Gastroesophageal sphincter (tissue), 4 donors: Measurements from ENCODE around the gene BLTP2. TPM values are rescaled to one million over a fixed set of nuclear protein-coding genes. Genes with fewer than 3 reads are reported as not detected.

ENCODE experiments used
- ATAC-seq: fragments of 150-250 bp; one replicate; pipeline ENCODE4 v1.9.1; 2016; ENCODE audit warnings: mild to moderate bottlenecking, moderate library complexity
- H3K27ac ChIP-seq, 4 donors: fragments of 200-600 bp; sonication (generic) in 3 of 4; 1 replicate in 3 of 4; 2 replicates in 1 of 4; pipeline ENCODE4 v1.5.1; 2016 to 2019
- H3K27me3 ChIP-seq: fragments of 200-600 bp; sonication (generic); one replicate; pipeline ENCODE4 v1.5.1; 2019
- H3K36me3 ChIP-seq, 2 donors: fragments of 200-600 bp; sonication (generic); one replicate each; pipeline ENCODE4 v1.5.1; 2019; ENCODE audit warnings: control low read depth in 1 of 2
- H3K4me1 ChIP-seq, 3 donors: fragments of 200-600 bp; sonication (generic); 1 replicate in 2 of 3; 2 replicates in 1 of 3; pipeline ENCODE4 v1.5.1; 2016 to 2019; ENCODE audit warnings: control low read depth in 2 of 3
- H3K4me3 ChIP-seq, 2 donors: fragments of 200-600 bp; sonication (generic); one replicate each; pipeline ENCODE4 v1.5.1; 2019; ENCODE audit warnings: mild to moderate bottlenecking in 1 of 2, moderate library complexity in 1 of 2
- H3K9me3 ChIP-seq, 3 donors: fragments of 200-600 bp; sonication (generic); one replicate each; pipeline ENCODE4 v1.5.1; 2017 to 2019; ENCODE audit warnings: control low read depth in 2 of 3
- EP300 ChIP-seq: sonication (generic); formaldehyde crosslinking; IDR thresholded peaks from one replicate; pipeline ENCODE4 v1.6.1; 2017; ENCODE audit warnings: antibody characterized with exemption, mild to moderate bottlenecking
- POLR2A ChIP-seq, 2 donors: fragments of 450-650 bp; IDR thresholded peaks; one replicate each; pipeline ENCODE4 v1.6.1; 2017; ENCODE audit warnings: antibody characterized with exemption in 2 of 2, mild to moderate bottlenecking in 2 of 2, moderate library complexity in 1 of 2
- POLR2AphosphoS5 ChIP-seq: sonication (generic); formaldehyde crosslinking; IDR thresholded peaks from one replicate; pipeline ENCODE4 v1.6.1; 2017; ENCODE audit warnings: antibody characterized with exemption
- WGBS, 2 donors: methylation state at CpG; one replicate each; pipeline ENCODE4 v1.1.5; 2018; ENCODE audit warnings: low coverage in 1 of 2; 5-methylcytosine and 5-hydroxymethylcytosine counted together
- total RNA-seq, 4 donors: library from RNA; depleted of rRNA; stranded (reverse); fragments of >200 nt; gene quantifications; one replicate each; pipeline ENCODE4 v1.1.0, GENCODE V29; 2016
- TF ChIP-seq, protein P1 (sequence below), 4 experiments: fragments of 200-600 bp in 2 of 4; fragments of 450-650 bp in 2 of 4; sonication (generic) in 1 of 4; IDR thresholded peaks; one replicate each; pipeline ENCODE4 v1.5.1; 2017 to 2019; ENCODE audit warnings: antibody characterized with exemption in 4 of 4, mild to moderate bottlenecking in 2 of 4, moderate library complexity in 2 of 4

The BLTP2 gene
- total RNA-seq, 4 donors from 2014 or later = 97.5 to 116 (median 106) TPM

DNA sequence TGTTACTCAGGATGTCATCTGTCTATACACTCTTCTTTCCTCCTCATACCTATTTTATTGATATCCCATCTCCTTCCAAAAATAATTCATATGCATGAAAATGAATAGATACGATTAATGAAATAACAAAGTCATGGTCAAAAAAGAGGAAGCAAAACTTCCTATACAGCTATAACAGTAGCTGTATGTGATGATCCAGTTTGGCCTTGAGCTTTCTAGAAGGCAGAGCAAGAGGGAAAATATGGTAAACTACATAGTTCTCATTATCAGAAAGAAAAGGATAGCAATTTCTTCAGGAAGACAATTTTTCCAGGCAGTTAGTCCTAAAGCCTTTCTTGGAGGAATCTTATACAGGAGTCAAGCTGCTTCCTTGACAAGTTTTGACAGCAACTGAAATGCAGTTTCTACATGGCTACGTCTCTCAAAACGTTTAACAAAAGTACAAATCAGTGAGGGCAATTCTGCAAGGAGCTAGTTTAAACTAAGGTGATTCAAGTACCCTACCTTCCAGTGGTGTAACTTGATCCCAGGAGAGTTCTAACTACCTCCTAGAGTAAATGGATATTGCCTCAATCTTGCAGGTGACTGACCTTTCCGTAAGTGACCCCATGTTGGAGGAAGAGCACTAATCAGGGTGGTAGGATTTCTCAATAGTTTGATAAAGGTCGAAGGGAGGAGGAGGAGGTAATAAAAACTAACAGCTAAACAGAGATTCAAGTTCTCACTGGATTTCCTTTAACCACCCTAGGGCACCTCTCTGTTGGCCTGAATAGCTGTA lies 47.2 kb downstream of the BLTP2 start:
- peak overlapping the region in 1 of 2 donors; percentile 66 for H3K4me3 ChIP-seq
- H3K36me3 ChIP-seq = no peaks in the 10 kb centered on the region
- 24 to 25% methylated on average over 4 to 5 of the region's 5 CpGs for WGBS, 2 donors
- H3K27ac ChIP-seq = no peak overlapping the region
- H3K4me1 ChIP-seq = peaks cover 0 to 18% (median 5%) of the 10 kb centered on the region in 3 donors
- H3K9me3 ChIP-seq = no peaks in the 10 kb centered on the region
- ATAC-seq = no peak
- TF ChIP-seq POLR2AphosphoS5 (no peak), EP300 (no peak), POLR2A (IDR thresholded peaks at IDR 0.05) (no peak)
- TF ChIP-seq, protein P1, sequence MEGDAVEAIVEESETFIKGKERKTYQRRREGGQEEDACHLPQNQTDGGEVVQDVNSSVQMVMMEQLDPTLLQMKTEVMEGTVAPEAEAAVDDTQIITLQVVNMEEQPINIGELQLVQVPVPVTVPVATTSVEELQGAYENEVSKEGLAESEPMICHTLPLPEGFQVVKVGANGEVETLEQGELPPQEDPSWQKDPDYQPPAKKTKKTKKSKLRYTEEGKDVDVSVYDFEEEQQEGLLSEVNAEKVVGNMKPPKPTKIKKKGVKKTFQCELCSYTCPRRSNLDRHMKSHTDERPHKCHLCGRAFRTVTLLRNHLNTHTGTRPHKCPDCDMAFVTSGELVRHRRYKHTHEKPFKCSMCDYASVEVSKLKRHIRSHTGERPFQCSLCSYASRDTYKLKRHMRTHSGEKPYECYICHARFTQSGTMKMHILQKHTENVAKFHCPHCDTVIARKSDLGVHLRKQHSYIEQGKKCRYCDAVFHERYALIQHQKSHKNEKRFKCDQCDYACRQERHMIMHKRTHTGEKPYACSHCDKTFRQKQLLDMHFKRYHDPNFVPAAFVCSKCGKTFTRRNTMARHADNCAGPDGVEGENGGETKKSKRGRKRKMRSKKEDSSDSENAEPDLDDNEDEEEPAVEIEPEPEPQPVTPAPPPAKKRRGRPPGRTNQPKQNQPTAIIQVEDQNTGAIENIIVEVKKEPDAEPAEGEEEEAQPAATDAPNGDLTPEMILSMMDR (IDR thresholded peaks at IDR 0.05) = no peak
- H3K27me3 ChIP-seq = no peaks in the 10 kb centered on the region

Other genes starting within 250 kb of the BLTP2 start
- gene SLC46A1, start 238.9 kb downstream of the BLTP2 start, total RNA-seq = 1 to 10 TPM; 7.9 to 9.7 (median 8.4) TPM
- under 1 TPM in 1 of 4 donors, not detected in 3; 0.37 TPM for gene SLC13A2, start 171.5 kb downstream of the BLTP2 start, total RNA-seq
- under 1 TPM in 1 of 4 donors, not detected in 3; 0.15 TPM for gene FOXN1, start 138.8 kb downstream of the BLTP2 start, total RNA-seq
- gene UNC119, start 92.5 kb downstream of the BLTP2 start, total RNA-seq = 10 to 100 TPM; 17.5 to 28.7 (median 20.3) TPM
- 10 to 100 TPM; 40.8 to 90.4 (median 64.5) TPM for gene PIGS, start 73.6 kb downstream of the BLTP2 start, total RNA-seq
- 10 to 100 TPM; 29.1 to 46.5 (median 37.7) TPM for gene ALDOC, start 68.3 kb downstream of the BLTP2 start, total RNA-seq
- gene SPAG5, start 46.1 kb downstream of the BLTP2 start, total RNA-seq = 1 to 10 TPM; 1.4 to 4.9 (median 2.6) TPM
- gene RSKR, start 31.0 kb downstream of the BLTP2 start, total RNA-seq = 1 to 10 TPM in 3 of 4 donors, under 1 TPM in 1; 0.59 to 8.1 (median 3.1) TPM
- gene SDF2, start 16.7 kb upstream of the BLTP2 start, total RNA-seq = 10 to 100 TPM; 29.5 to 43.2 (median 36.1) TPM
- 10 to 100 TPM; 48.7 to 87.3 (median 71.9) TPM for gene SUPT6H, start 17.0 kb upstream of the BLTP2 start, total RNA-seq
- gene PROCA1, start 66.7 kb upstream of the BLTP2 start, total RNA-seq = 1 to 10 TPM in 2 of 4 donors, under 1 TPM in 1, not detected in 1; 0.40 to 1.9 (median 1.1) TPM
- 100 to 1,000 TPM; 185 to 219 (median 196) TPM for gene RAB34, start 72.7 kb upstream of the BLTP2 start, total RNA-seq
- 100 to 1,000 TPM; 317 to 834 (median 683) TPM for gene RPL23A, start 74.8 kb upstream of the BLTP2 start, total RNA-seq
- gene TLCD1, start 81.1 kb upstream of the BLTP2 start, total RNA-seq = 1 to 10 TPM in 2 of 4 donors, not detected in 2; 1.1 to 2.8 TPM
- 1 to 10 TPM in 2 of 4 donors, under 1 TPM in 1, not detected in 1; 0.94 to 2.0 (median 1.8) TPM for gene NEK8, start 83.6 kb upstream of the BLTP2 start, total RNA-seq
- 10 to 100 TPM in 1 of 4 donors, 1 to 10 TPM in 3; 3.4 to 10.8 (median 4.7) TPM for gene TRAF4, start 98.9 kb upstream of the BLTP2 start, total RNA-seq
- gene FAM222B, start 197.6 kb upstream of the BLTP2 start, total RNA-seq = 10 to 100 TPM; 15.5 to 47.6 (median 21.6) TPM
- gene ERAL1, start 209.9 kb upstream of the BLTP2 start, total RNA-seq = 10 to 100 TPM; 25.8 to 48.3 (median 29.2) TPM